Measurements from ENCODE around the gene GJA10.

GJA10 gene

GRCh38 chr6:89917801-89918366 is 23.6 kb downstream of the GJA10 start:
- no peak for FAIRE-seq

- no peak for FAIRE-seq
Measured at GRCh38 chr6:89921197-89921596, 26.9 kb downstream of the GJA10 start.

- no peak for FAIRE-seq
Measured at GRCh38 chr6:89921691-89922090, 27.4 kb downstream of the GJA10 start.

GRCh38 chr6:89924231-89924630 is 30.0 kb downstream of the GJA10 start:
- no peak for FAIRE-seq

- no peak for FAIRE-seq
Measured at GRCh38 chr6:89925826-89926225, 31.6 kb downstream of the GJA10 start.

- no peak for FAIRE-seq
Measured at GRCh38 chr6:89927264-89927663, 33.0 kb downstream of the GJA10 start.

DNA sequence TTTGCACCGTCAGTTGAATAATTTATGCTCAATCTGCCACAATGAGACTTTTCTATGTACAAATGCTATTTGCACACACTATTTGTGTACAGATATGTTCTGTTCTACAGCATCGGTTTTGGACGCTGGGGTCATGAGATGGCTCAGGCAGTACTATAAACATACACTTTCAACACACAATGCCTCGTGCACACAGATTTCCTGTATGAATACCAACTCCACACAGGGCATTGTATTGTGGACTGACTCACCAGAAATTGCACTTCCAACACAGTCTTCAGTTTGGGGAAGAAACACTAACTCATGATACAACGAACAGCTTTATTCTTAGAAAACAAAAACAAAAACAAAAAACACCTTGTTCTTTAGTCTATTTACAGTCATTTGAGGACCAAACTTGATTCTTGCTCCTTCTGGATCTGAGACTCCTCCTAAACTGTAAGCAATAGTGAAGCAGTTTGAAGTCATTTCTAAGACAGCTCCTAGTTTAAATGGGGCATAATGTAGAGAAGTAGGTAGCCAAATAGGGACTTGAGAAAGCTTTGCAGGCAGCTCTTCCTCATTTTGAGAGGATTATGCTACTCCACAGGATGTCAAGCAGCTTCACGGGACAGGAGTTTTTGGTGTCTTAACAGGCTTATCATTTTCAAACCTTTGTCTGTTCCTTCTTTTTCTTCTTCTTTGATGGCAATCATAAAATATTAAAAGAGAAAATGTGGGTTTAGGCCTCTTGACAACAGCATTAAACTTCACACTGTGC is 33.7 kb downstream of the GJA10 start:
- no peak for FAIRE-seq

DNA sequence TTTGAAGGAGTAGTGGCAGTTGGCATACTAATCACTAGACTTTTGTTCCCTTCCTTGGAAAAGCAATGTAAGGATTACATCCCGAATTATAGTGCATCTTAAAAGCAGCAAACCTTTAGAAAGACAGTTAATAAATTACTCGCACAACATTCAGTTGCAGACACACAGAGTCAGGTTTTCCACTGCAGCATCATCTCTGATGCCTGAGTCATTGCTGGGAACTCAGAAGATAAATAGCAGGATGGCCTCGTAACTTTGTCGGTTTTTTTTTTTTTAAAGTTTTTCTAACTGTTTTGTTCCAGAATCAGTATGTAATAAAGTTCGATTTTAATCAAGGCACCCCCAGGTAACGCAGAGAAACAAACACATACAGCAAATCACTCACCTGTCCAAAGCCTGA is 34.3 kb downstream of the GJA10 start:
- no peak for FAIRE-seq

DNA sequence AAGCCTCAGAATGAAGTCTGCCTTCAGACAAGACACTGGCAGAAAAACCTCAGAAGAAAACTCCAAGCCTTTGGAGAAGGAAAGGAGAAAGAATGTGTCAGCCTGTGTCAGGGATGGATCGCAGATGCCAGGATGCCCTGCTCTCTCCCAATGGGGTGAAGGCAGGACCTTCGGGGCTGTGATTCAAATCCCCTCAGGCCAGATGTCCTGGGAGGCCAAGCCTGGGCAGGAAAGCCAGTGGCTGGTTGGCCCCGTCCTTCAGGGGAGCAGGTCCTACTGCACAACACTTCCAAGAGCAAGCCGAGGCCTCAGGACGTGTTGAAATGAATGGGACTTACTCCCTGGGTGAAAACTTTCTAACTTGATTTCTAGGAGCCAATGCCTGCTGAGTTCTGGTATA is 36.5 kb downstream of the GJA10 start:
- FAIRE-seq, result no peak

GRCh38 chr6:89932245-89932802 is 38.1 kb downstream of the GJA10 start:
- FAIRE-seq, result no peak

DNA sequence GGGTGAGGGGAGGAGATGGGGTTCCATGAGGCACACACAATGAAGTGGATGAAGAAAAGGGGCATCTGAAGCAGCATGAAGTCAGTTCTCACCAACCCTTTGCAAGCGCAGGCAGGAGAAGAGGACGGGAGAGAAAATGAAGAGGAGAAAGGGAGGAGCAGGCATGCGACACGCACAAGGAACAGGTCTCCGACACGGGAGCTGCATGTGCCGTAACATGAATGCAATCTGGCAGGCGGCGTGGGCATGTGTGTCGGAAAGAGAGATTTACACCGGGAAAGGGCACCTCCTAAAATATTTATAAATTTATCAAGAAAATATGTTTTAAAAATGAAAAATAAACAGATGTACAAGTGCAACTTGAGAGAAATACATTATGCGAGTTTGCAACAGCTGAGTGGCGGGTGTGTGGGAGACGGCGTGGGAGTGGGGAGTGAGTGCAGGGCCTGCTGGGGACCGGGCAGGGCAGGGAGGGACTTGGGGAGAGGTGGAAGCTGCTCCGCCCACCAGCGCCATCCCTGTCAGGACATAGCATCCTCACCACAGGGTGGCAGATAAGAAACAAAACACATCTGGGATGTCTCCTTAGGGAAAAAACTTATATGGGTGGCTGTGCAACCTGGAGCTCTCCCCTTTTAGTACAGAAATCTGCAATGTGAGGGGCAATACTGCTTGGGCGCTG is 40.6 kb downstream of the GJA10 start:
- no peak for FAIRE-seq

- no peak for FAIRE-seq
Measured at GRCh38 chr6:89936177-89936576, 41.9 kb downstream of the GJA10 start.

DNA sequence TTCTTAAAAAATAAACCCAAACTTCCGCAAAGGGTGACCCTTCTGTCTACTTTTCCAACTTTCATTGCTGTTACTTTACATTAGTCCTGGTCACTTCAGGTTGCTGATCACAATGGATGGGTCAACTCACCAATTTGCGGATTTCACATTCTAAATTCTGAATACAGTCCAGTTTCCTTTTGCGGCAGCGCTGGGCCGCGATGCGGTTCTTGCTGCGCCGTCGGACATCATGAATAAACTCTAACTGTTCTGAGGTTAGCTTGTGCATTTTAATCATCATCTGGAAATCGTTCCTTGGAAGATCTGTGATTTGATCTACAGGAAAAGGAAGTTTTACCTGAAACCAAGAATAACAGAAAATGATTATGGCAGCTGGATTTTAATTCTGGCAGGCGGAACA is 43.7 kb downstream of the GJA10 start:
- FAIRE-seq, result no peak

DNA sequence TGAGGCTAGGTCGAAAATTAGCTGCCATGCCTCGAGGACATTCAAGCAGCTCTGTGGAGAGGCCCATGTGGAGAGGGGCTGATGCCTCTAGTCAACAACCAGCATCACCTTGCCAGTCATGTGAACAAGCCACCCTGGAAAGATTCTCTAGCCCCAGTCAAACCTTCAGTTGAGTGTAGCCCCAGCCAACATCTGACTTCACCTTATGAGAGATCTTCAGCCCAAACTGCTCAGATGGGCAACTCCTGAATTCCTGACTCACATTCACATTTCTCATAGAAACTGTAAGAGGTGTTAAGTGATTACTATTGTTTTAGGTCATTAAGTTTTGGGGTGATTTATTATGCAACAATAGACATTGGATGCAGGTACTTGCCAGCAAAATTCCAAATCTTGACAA is 44.9 kb downstream of the GJA10 start:
- FAIRE-seq, result no peak

GRCh38 chr6:89940225-89941027 is 46.2 kb downstream of the GJA10 start:
- FAIRE-seq, result peak; percentile 88

DNA sequence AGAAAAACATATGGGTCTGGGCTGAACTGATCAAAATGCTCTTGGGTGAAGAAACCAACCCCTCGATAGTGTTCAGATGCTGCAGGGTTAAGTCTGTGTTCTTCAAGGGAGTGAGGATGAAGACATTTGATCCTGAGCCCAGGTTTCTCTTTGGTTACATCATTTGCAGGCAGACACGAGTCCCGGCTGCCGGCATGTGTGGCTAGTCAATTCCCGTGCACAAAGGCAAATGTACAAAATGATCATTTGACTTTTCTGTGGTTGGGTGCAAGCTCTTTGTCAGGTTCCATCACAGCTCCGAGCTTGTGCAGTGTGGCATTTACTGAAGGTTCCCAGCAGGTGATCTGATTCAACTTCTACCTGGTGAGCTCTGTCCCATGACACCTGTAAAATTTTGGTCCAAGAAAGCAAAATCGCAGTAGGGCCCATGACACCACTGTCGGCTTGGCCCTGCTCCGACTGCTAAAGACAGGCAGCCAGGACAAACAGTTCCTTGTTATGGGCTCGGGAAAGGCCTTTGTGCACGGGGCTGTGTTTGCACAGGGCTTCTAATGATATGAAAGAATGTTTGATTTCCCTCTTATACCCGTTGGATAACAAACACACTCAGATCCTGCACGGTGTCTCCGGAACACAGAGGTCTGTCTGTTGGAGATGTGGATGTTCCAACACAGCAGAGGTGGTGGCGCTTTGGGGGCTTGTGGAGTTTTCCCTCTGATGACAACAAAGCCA is 46.9 kb downstream of the GJA10 start:
- no peak for FAIRE-seq

- no peak for FAIRE-seq
Measured at GRCh38 chr6:89941763-89942497, 47.7 kb downstream of the GJA10 start.

GRCh38 chr6:89942601-89943000 is 48.3 kb downstream of the GJA10 start:
- FAIRE-seq, result no peak

DNA sequence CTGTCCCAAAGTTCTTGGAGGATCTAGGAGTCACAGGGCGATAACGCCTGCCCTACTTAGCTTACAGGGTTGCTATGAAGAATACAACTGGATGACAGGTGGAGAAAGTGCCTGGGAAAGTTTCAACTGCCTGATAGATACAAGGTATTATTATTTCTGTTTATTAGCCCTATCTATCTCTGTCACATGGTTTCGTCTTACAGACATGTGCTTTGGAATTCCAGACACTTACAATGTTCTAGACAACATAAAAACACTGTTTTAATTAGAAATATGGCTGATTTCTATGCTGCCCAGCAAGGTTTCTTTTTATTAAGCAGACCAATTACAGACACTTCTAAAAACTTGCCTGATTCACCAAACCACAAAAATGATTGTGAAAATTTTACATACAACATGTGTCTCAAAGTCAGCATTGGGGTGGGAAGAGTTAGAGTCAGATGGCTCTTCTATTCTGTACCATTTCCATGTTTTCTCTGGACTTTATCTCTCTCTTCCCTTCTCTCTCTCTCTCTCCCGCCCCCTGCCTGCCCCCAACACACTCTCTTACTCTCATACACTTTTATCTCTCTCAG is 50.0 kb downstream of the GJA10 start:
- FAIRE-seq, result no peak

GRCh38 chr6:89944826-89945407 is 50.6 kb downstream of the GJA10 start:
- no peak for FAIRE-seq

Data from G401.6 (cell line).